Endothelial cell of umbilical vein (primary cell): ENCODE measurements around the gene SMARCC1. TPM values are rescaled to one million over a fixed set of nuclear protein-coding genes. Genes with fewer than 3 reads are reported as not detected.

ENCODE experiments used
- BruUV-seq: library from RNA; stranded (reverse); fragments of 400-500 nt; replicated peaks from 2 replicates; lab custom pipeline; 2021; lab: Mats Ljungman, UMichigan
- CTCF ChIA-PET: fragments of 300-600, 350-600 bp; sonication (Branson Sonifier 250); formaldehyde crosslinking; loops from one replicate; lab custom pipeline; 2021; ENCODE audit warnings: antibody characterized with exemption, inconsistent platforms; lab: Charles Lee
- POLR2A ChIA-PET: fragments of 300-600, 350-600 bp; sonication (Branson Sonifier 250); formaldehyde crosslinking; loops from one replicate; lab custom pipeline; 2021; ENCODE audit warnings: antibody characterized with exemption, inconsistent platforms; lab: Charles Lee
- DNase-seq: peaks from one replicate; pipeline ENCODE4 v3.0.0-alpha.2; 2011; ENCODE audit warnings: low read depth, low spot score
- FAIRE-seq: peaks from 2 replicates; lab custom pipeline; 2011; peaks lifted over from hg19 to GRCh38; lab: Jason Lieb, UNC
- H2AFZ ChIP-seq: 2 replicates; pipeline ENCODE4 v1.6.0; 2012; ENCODE audit warnings: low read depth, low read length, control low read depth, inconsistent platforms
- H3K27ac ChIP-seq: 2 replicates; pipeline ENCODE4 v1.5.1; 2011; ENCODE audit warnings: low read depth, mild to moderate bottlenecking, control low read depth, low read length, moderate library complexity; ENCODE audit not compliant: insufficient read depth
- H3K27me3 ChIP-seq, 2 experiments: 2 replicates each; pipeline versions ENCODE4 v1.6.0 to v1.6.1; 2011; ENCODE audit warnings: low read length in 2 of 2, mixed read lengths in 1 of 2; ENCODE audit not compliant: control insufficient read depth in 2 of 2, insufficient read depth in 2 of 2
- H3K36me3 ChIP-seq, 2 experiments: 2 replicates in 1 of 2; 3 replicates in 1 of 2; pipeline ENCODE4 v1.5.1; 2011; ENCODE audit warnings: low read length in 2 of 2, mild to moderate bottlenecking in 1 of 2, moderate library complexity in 1 of 2; ENCODE audit not compliant: control insufficient read depth in 2 of 2, insufficient read depth in 2 of 2; ENCODE audit errors: extremely low read depth in 1 of 2
- H3K4me1 ChIP-seq: 3 replicates; pipeline ENCODE4 v1.5.1; 2011; ENCODE audit warnings: mild to moderate bottlenecking, low read length; ENCODE audit not compliant: control insufficient read depth, insufficient read depth; ENCODE audit errors: extremely low read depth
- H3K4me2 ChIP-seq: 2 replicates; pipeline ENCODE4 v1.6.1; 2011; ENCODE audit warnings: low read length, control low read depth, mixed read lengths; ENCODE audit not compliant: insufficient read depth
- H3K4me3 ChIP-seq, 3 experiments: fragments of 200-600 bp in 1 of 3; sonication (generic), shearing (Covaris generic) in 1 of 3; replicated peaks in 1 of 3; 2 replicates each; pipeline ENCODE4 v1.5.1; 2011 to 2016; ENCODE audit warnings: control low read depth in 3 of 3, low read length in 3 of 3, mild to moderate bottlenecking in 2 of 3, inconsistent platforms in 1 of 3, low read depth in 1 of 3, moderate library complexity in 1 of 3; ENCODE audit not compliant: insufficient read depth in 1 of 3
- H3K79me2 ChIP-seq: 2 replicates; pipeline ENCODE4 v1.6.0; 2012; ENCODE audit warnings: low read length, inconsistent platforms; ENCODE audit not compliant: control insufficient read depth, insufficient read depth
- H3K9ac ChIP-seq: replicated peaks from 2 replicates; pipeline ENCODE3; 2011; ENCODE audit warnings: low read length, control low read depth; ENCODE audit not compliant: insufficient read depth; ENCODE audit errors: extremely low read depth
- H3K9me1 ChIP-seq: replicated peaks from 3 replicates; pipeline ENCODE4 v1.6.0; 2011; ENCODE audit warnings: mild to moderate bottlenecking, low read length; ENCODE audit not compliant: control insufficient read depth, insufficient read depth; ENCODE audit errors: extremely low read depth
- H3K9me3 ChIP-seq: replicated peaks from 2 replicates; pipeline ENCODE4 v1.5.1; 2012; ENCODE audit warnings: low read length, inconsistent platforms; ENCODE audit not compliant: control insufficient read depth, insufficient read depth
- H4K20me1 ChIP-seq: replicated peaks from 2 replicates; pipeline ENCODE3; 2011; ENCODE audit warnings: mild to moderate bottlenecking, low read length; ENCODE audit not compliant: control insufficient read depth, insufficient read depth; ENCODE audit errors: extremely low read depth
- CTCF ChIP-seq, 2 donors: IDR thresholded peaks; 1 replicate in 1 of 2; 2 replicates in 1 of 2; pipeline ENCODE4 v1.5.1; 2011; ENCODE audit warnings: low read length in 2 of 2, mild to moderate bottlenecking in 2 of 2, moderate library complexity in 2 of 2, control low read depth in 1 of 2, inconsistent platforms in 1 of 2, low read depth in 1 of 2; ENCODE audit not compliant: insufficient read depth in 1 of 2; ENCODE audit errors: extremely low read depth in 1 of 2
- EZH2 ChIP-seq: IDR thresholded peaks from 2 replicates; pipeline ENCODE4 v1.6.1; 2012; ENCODE audit warnings: borderline replicate concordance, low read depth, mild to moderate bottlenecking, moderate library complexity, low read length, inconsistent platforms; ENCODE audit not compliant: severe bottlenecking
- FOS ChIP-seq: IDR thresholded peaks from 2 replicates; pipeline ENCODE4 v1.6.1; 2011; ENCODE audit warnings: mild to moderate bottlenecking, low read length, moderate library complexity, borderline replicate concordance; ENCODE audit not compliant: insufficient read depth
- GATA2 ChIP-seq: IDR thresholded peaks from 2 replicates; pipeline ENCODE4 v1.7.0; 2011; ENCODE audit warnings: low read depth, mild to moderate bottlenecking, moderate library complexity, mixed read lengths, low read length; ENCODE audit not compliant: insufficient read length, insufficient read depth
- JUN ChIP-seq: IDR thresholded peaks from 2 replicates; pipeline ENCODE4 v1.6.1; 2011; ENCODE audit warnings: borderline replicate concordance, low read depth; ENCODE audit not compliant: insufficient read length, insufficient read depth
- MAX ChIP-seq: IDR thresholded peaks from 2 replicates; pipeline ENCODE4 v1.6.1; 2011; ENCODE audit not compliant: insufficient read depth, insufficient read length
- MYC ChIP-seq: IDR thresholded peaks from one replicate; pipeline ENCODE4 v1.6.1; 2011; ENCODE audit warnings: mild to moderate bottlenecking, low read depth, low read length
- POLR2A ChIP-seq: IDR thresholded peaks from 2 replicates; pipeline ENCODE4 v1.6.1; 2012; ENCODE audit warnings: low read depth, mild to moderate bottlenecking, control low read depth, low read length
- POLR2AphosphoS5 ChIP-seq: IDR thresholded peaks from 2 replicates; pipeline ENCODE4 v1.6.1; 2012; ENCODE audit warnings: low read depth, mild to moderate bottlenecking, control low read depth, low read length, moderate library complexity; ENCODE audit not compliant: insufficient read depth
- dilution Hi-C: fragments of 300-500 bp; cut with MboI; formaldehyde crosslinking; loops from one replicate; pipeline ENCODE4 v1.15.0; 2019; ENCODE audit warnings: low sequenced_read_pairs; ENCODE audit not compliant: extremely low pct_ligation_motif_present
- intact Hi-C: fragments of 100-400 bp; cut with micrococcal nuclease; formaldehyde crosslinking; loops from one replicate; pipeline ENCODE4 v1.10.0; 2022
- polyA plus RNA-seq, 4 experiments: library from polyadenylated mRNA; depleted of rRNA in 3 of 4; stranded (reverse) in 3 of 4; unstranded in 1 of 4; fragments of >200 nt; gene quantifications; 2 replicates each; pipeline versions ENCODE4 v1.2.1 to v1.2.3, GENCODE V29; 2011 to 2012; ENCODE audit warnings: missing spikeins in 1 of 4
- total RNA-seq: library from RNA; stranded (reverse); gene quantifications from 2 replicates; pipeline ENCODE4 v1.2.3, GENCODE V29; 2021

The SMARCC1 gene
- total and polyA plus RNA-seq, 2 donors (not counting 3 experiments of a cell fraction or from before 2014, with no cell fraction given) = 23.0 to 138 TPM

GRCh38 chr3:47678446-47679338, 103.0 kb downstream of the SMARCC1 start:
- BruUV-seq = TSS peak; percentile 6
- intact Hi-C loops = no loop called here
- no peak for FAIRE-seq

More at GRCh38 chr3:47678446-47679338, 103.0 kb downstream of the SMARCC1 start:
- Histone ChIP-seq H3K27me3 (no peaks in the 10 kb centered on the region), H3K4me2 (no peak overlapping the region), H3K4me1 (no peaks in the 10 kb centered on the region), H3K79me2 (no peaks in the 10 kb centered on the region), H3K9me3 (no peaks in the 10 kb centered on the region), H3K36me3 (peaks cover 12 to 14% of the 10 kb centered on the region in 2 experiments), H3K9me1 (no peaks in the 10 kb centered on the region), H3K9ac (no peak overlapping the region), H2AFZ (no peak overlapping the region), H3K4me3 (no peak overlapping the region), H4K20me1 (no peaks in the 10 kb centered on the region), H3K27ac (no peak overlapping the region)
- no peak for DNase-seq
- TF ChIP-seq EZH2 (no peak), POLR2A (no peak), MAX (no peak), JUN (no peak), MYC (no peak), CTCF (IDR thresholded peaks at IDR 0.05; ENCODE audit: extremely low read depth in 1 of 2, insufficient read depth in 1 of 2, low read depth in 1 of 2, low read length in 2 of 2) (no peak), POLR2AphosphoS5 (no peak), FOS (no peak), GATA2 (no peak)
- POLR2A ChIA-PET = no interaction called here
- dilution Hi-C loops = no loop called here
- CTCF ChIA-PET = interaction anchor here (1.0 kb wide), 1 partner anchor 36 kb away, joined by 3 read pairs; no protein-coding TSS in a partner anchor
